Activated T-helper 1 cell treated with anti-CD3 and anti-CD28 coated beads, Interleukin-12 subunit alpha, Interleukin-12 subunit beta, Interleukin-2, Interleukin-4 antibody, amounts not matched to agents 30 ng/mL and 10 ng/mL and 1 ng/mL, durations not matched to agents 14 hours and 24 hours and 36 hours (primary cell): Measurements from ENCODE around the gene BYSL. TPM values are rescaled to one million over a fixed set of nuclear protein-coding genes. Genes with fewer than 3 reads are reported as not detected.

Source experiments
- DNase-seq: peaks from one replicate; pipeline ENCODE4 v3.0.0; 2021; ENCODE audit warnings: low spot score
- H3K27ac Mint-ChIP-seq: one replicate; pipeline ENCODE4 v1.8.0; 2021; ENCODE audit warnings: mild to moderate bottlenecking, mixed read lengths
- H3K27me3 Mint-ChIP-seq: one replicate; pipeline ENCODE4 v1.8.0; 2022; ENCODE audit warnings: mild to moderate bottlenecking, moderate library complexity, mixed read lengths; ENCODE audit not compliant: insufficient read depth
- H3K36me3 Mint-ChIP-seq: one replicate; pipeline ENCODE4 v1.8.0; 2021; ENCODE audit warnings: low read depth, mixed read lengths
- H3K4me1 Mint-ChIP-seq: one replicate; pipeline ENCODE4 v1.8.0; 2021; ENCODE audit warnings: low read depth, mixed read lengths
- H3K4me3 Mint-ChIP-seq: one replicate; pipeline ENCODE4 v1.8.0; 2021; ENCODE audit warnings: mild to moderate bottlenecking, moderate library complexity, mixed read lengths
- H3K9me3 Mint-ChIP-seq: one replicate; pipeline ENCODE4 v1.8.0; 2021; ENCODE audit warnings: mixed read lengths
- intact Hi-C: fragments of 100-400 bp; cut with micrococcal nuclease; formaldehyde crosslinking; loops from one replicate; pipeline ENCODE4 v1.15.1; 2024
- total RNA-seq: library from RNA; stranded (reverse); gene quantifications from 2 replicates; pipeline ENCODE4 v1.2.3, GENCODE V29; 2022

BYSL gene
- 82.9 and 88.5 TPM in 2 replicates for total RNA-seq

GRCh38 chr6:41920921-41921711, at the start of gene BYSL, which contains the start of gene MED20:
Gene BYSL (plus strand): TSS chr6:41921499. CDS start chr6:41921563, 64 bp downstream.
Gene MED20 (minus strand): TSS chr6:41921139. CDS start chr6:41921018, 121 bp downstream.
- Mint-ChIP-seq H3K4me3 (peak within 1 kb of the TSS; percentile 98), H3K27ac (peak within 1 kb of the TSS; percentile 98), H3K36me3 (peaks cover 31% of the 10 kb centered on the region), H3K4me1 (peaks cover 53% of the 10 kb centered on the region), H3K9me3 (no peaks in the 10 kb centered on the region), H3K27me3 (no peaks in the 10 kb centered on the region)
- intact Hi-C loops: loop anchor here (1.0 to 10.0 kb wide), 11 partner anchors 15 to 644 kb away; partner anchors contain the start of genes CCND3, MRPS10, PRICKLE4 and TFEB
- DNase-seq: peak; percentile 89

GRCh38 chr6:41871691-41872090, 49.6 kb upstream of the BYSL start:
- no peaks in the 10 kb centered on the region for H3K4me1 Mint-ChIP-seq
- no peak overlapping the region for H3K4me3 Mint-ChIP-seq
- H3K27me3 Mint-ChIP-seq: peaks cover 2% of the 10 kb centered on the region
- H3K9me3 Mint-ChIP-seq: no peaks in the 10 kb centered on the region
- no peaks in the 10 kb centered on the region for H3K36me3 Mint-ChIP-seq
- intact Hi-C loops: no loop called here
- no peak overlapping the region for H3K27ac Mint-ChIP-seq
- DNase-seq: no peak

GRCh38 chr6:41872147-41872546, 49.2 kb upstream of the BYSL start:
- H3K36me3 Mint-ChIP-seq: no peaks in the 10 kb centered on the region
- H3K27me3 Mint-ChIP-seq: peaks cover 2% of the 10 kb centered on the region
- intact Hi-C loops: no loop called here
- DNase-seq: no peak
- no peaks in the 10 kb centered on the region for H3K4me1 Mint-ChIP-seq
- no peak overlapping the region for H3K4me3 Mint-ChIP-seq
- H3K27ac Mint-ChIP-seq: no peak overlapping the region
- no peaks in the 10 kb centered on the region for H3K9me3 Mint-ChIP-seq

GRCh38 chr6:41874741-41875140, 46.6 kb upstream of the BYSL start:
- Mint-ChIP-seq H3K36me3 (no peaks in the 10 kb centered on the region), H3K27me3 (peaks cover 2% of the 10 kb centered on the region), H3K9me3 (no peaks in the 10 kb centered on the region), H3K27ac (no peak overlapping the region), H3K4me1 (no peaks in the 10 kb centered on the region), H3K4me3 (no peak overlapping the region)
- no peak for DNase-seq
- intact Hi-C loops: no loop called here

GRCh38 chr6:41877051-41877680, 44.1 kb upstream of the BYSL start:
- no peaks in the 10 kb centered on the region for H3K4me1 Mint-ChIP-seq
- intact Hi-C loops: no loop called here
- no peaks in the 10 kb centered on the region for H3K36me3 Mint-ChIP-seq

GRCh38 chr6:41878246-41878645, 43.1 kb upstream of the BYSL start:
- no peaks in the 10 kb centered on the region for H3K27me3 Mint-ChIP-seq
- H3K4me3 Mint-ChIP-seq: no peak overlapping the region
- no peaks in the 10 kb centered on the region for H3K36me3 Mint-ChIP-seq
- no peak overlapping the region for H3K27ac Mint-ChIP-seq
- H3K4me1 Mint-ChIP-seq: no peaks in the 10 kb centered on the region
- no peaks in the 10 kb centered on the region for H3K9me3 Mint-ChIP-seq
- DNase-seq: no peak
- intact Hi-C loops: no loop called here

More at GRCh38 chr6:41877051-41877680, 44.1 kb upstream of the BYSL start:
- peaks cover 2% of the 10 kb centered on the region for H3K27me3 Mint-ChIP-seq
- DNase-seq: no peak
- H3K4me3 Mint-ChIP-seq: no peak overlapping the region
- H3K27ac Mint-ChIP-seq: no peak overlapping the region
- H3K9me3 Mint-ChIP-seq: no peaks in the 10 kb centered on the region

- no peaks in the 10 kb centered on the region for H3K36me3 Mint-ChIP-seq
- H3K4me3 Mint-ChIP-seq: no peak overlapping the region
- DNase-seq: no peak
- no peaks in the 10 kb centered on the region for H3K9me3 Mint-ChIP-seq
- H3K27ac Mint-ChIP-seq: no peak overlapping the region
- intact Hi-C loops: no loop called here
- no peaks in the 10 kb centered on the region for H3K27me3 Mint-ChIP-seq
- H3K4me1 Mint-ChIP-seq: no peaks in the 10 kb centered on the region
Observed at GRCh38 chr6:41878961-41879405, 42.3 kb upstream of the BYSL start.

GRCh38 chr6:41881506-41881905, 39.8 kb upstream of the BYSL start:
- no peak for DNase-seq
- no peak overlapping the region for H3K27ac Mint-ChIP-seq
- H3K36me3 Mint-ChIP-seq: no peaks in the 10 kb centered on the region
- H3K27me3 Mint-ChIP-seq: no peaks in the 10 kb centered on the region
- intact Hi-C loops: no loop called here
- H3K4me1 Mint-ChIP-seq: no peaks in the 10 kb centered on the region
- no peak overlapping the region for H3K4me3 Mint-ChIP-seq
- H3K9me3 Mint-ChIP-seq: no peaks in the 10 kb centered on the region

- Mint-ChIP-seq H3K36me3 (no peaks in the 10 kb centered on the region), H3K9me3 (no peaks in the 10 kb centered on the region), H3K4me1 (peaks cover 8% of the 10 kb centered on the region), H3K27me3 (no peaks in the 10 kb centered on the region), H3K27ac (no peak overlapping the region), H3K4me3 (no peak overlapping the region)
- intact Hi-C loops: no loop called here
- DNase-seq: no peak
Observed at GRCh38 chr6:41884957-41885356, 36.3 kb upstream of the BYSL start.

- no peak for DNase-seq
- H3K9me3 Mint-ChIP-seq: no peaks in the 10 kb centered on the region
- intact Hi-C loops: no loop called here
- no peaks in the 10 kb centered on the region for H3K27me3 Mint-ChIP-seq
- H3K27ac Mint-ChIP-seq: no peak overlapping the region
- H3K4me1 Mint-ChIP-seq: peaks cover 8% of the 10 kb centered on the region
- H3K36me3 Mint-ChIP-seq: no peaks in the 10 kb centered on the region
- no peak overlapping the region for H3K4me3 Mint-ChIP-seq
Observed at GRCh38 chr6:41885930-41886329, 35.4 kb upstream of the BYSL start.

GRCh38 chr6:41887331-41887751, 34.0 kb upstream of the BYSL start:
- Mint-ChIP-seq H3K27me3 (no peaks in the 10 kb centered on the region), H3K9me3 (no peaks in the 10 kb centered on the region), H3K27ac (no peak overlapping the region), H3K4me1 (peaks cover 8% of the 10 kb centered on the region), H3K4me3 (no peak overlapping the region), H3K36me3 (no peaks in the 10 kb centered on the region)
- intact Hi-C loops: no loop called here
- no peak for DNase-seq

GRCh38 chr6:41892921-41893564, 28.3 kb upstream of the BYSL start:
- H3K27me3 Mint-ChIP-seq: no peaks in the 10 kb centered on the region
- H3K27ac Mint-ChIP-seq: no peak overlapping the region
- intact Hi-C loops: no loop called here
- peaks cover 10% of the 10 kb centered on the region for H3K4me1 Mint-ChIP-seq
- H3K4me3 Mint-ChIP-seq: no peak overlapping the region
- H3K9me3 Mint-ChIP-seq: no peaks in the 10 kb centered on the region
- peaks cover 1% of the 10 kb centered on the region for H3K36me3 Mint-ChIP-seq
- no peak for DNase-seq
